A673 (cell line): ENCODE measurements around the gene BBS9.

Experiments
- EZH2 ChIP-seq: fragments of 200-600 bp; sonication (generic); IDR thresholded peaks from 2 replicates; pipeline ENCODE4 v1.6.1; 2017; ENCODE audit warnings: borderline replicate concordance, low read depth, mild to moderate bottlenecking, mixed read lengths, antibody characterized with exemption, low read length; ENCODE audit not compliant: poor library complexity, severe bottlenecking
- TF ChIP-seq, protein P1 (sequence below): fragments of 300-800, 200-600 bp; sonication (generic); conservative IDR thresholded peaks from 2 replicates; pipeline ENCODE4 v1.5.1; 2017; ENCODE audit warnings: low read depth, mild to moderate bottlenecking, antibody characterized with exemption, low read length, moderate library complexity, mixed read lengths

DNA sequence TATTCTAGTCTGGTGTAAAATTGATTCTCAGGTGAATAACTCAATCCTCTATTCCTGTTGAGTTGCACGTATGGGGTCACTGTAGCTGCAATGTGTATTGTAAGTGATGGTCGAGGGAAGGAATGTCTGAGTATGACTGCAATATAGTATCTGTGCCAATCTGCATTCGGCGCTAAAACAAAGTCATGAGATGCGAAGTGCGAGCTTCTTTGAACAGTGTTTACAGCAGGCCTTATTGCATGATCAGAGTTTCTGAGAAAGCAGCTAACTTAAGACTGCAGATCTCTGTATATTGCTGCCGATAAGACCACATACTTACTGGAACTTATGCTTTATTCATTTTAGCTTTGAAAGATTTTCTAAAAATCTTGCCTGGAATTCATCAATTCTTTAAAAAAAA, 434.3 kb downstream of the BBS9 start:
- TF ChIP-seq, protein P1, sequence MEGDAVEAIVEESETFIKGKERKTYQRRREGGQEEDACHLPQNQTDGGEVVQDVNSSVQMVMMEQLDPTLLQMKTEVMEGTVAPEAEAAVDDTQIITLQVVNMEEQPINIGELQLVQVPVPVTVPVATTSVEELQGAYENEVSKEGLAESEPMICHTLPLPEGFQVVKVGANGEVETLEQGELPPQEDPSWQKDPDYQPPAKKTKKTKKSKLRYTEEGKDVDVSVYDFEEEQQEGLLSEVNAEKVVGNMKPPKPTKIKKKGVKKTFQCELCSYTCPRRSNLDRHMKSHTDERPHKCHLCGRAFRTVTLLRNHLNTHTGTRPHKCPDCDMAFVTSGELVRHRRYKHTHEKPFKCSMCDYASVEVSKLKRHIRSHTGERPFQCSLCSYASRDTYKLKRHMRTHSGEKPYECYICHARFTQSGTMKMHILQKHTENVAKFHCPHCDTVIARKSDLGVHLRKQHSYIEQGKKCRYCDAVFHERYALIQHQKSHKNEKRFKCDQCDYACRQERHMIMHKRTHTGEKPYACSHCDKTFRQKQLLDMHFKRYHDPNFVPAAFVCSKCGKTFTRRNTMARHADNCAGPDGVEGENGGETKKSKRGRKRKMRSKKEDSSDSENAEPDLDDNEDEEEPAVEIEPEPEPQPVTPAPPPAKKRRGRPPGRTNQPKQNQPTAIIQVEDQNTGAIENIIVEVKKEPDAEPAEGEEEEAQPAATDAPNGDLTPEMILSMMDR = no peak
- TF ChIP-seq EZH2 = no peak
